Endothelial cell of umbilical vein (primary cell): Measurements from ENCODE around the gene TMEM47.

Experiments
- CTCF ChIP-seq, 2 donors: IDR thresholded peaks; 1 replicate in 1 of 2; 2 replicates in 1 of 2; pipeline ENCODE4 v1.5.1; 2011; ENCODE audit warnings: low read length in 2 of 2, mild to moderate bottlenecking in 2 of 2, moderate library complexity in 2 of 2, control low read depth in 1 of 2, inconsistent platforms in 1 of 2, low read depth in 1 of 2; ENCODE audit not compliant: insufficient read depth in 1 of 2; ENCODE audit errors: extremely low read depth in 1 of 2
- EZH2 ChIP-seq: IDR thresholded peaks from 2 replicates; pipeline ENCODE4 v1.6.1; 2012; ENCODE audit warnings: borderline replicate concordance, low read depth, mild to moderate bottlenecking, moderate library complexity, low read length, inconsistent platforms; ENCODE audit not compliant: severe bottlenecking
- FOS ChIP-seq: IDR thresholded peaks from 2 replicates; pipeline ENCODE4 v1.6.1; 2011; ENCODE audit warnings: mild to moderate bottlenecking, low read length, moderate library complexity, borderline replicate concordance; ENCODE audit not compliant: insufficient read depth
- GATA2 ChIP-seq: IDR thresholded peaks from 2 replicates; pipeline ENCODE4 v1.7.0; 2011; ENCODE audit warnings: low read depth, mild to moderate bottlenecking, moderate library complexity, mixed read lengths, low read length; ENCODE audit not compliant: insufficient read length, insufficient read depth
- JUN ChIP-seq: IDR thresholded peaks from 2 replicates; pipeline ENCODE4 v1.6.1; 2011; ENCODE audit warnings: borderline replicate concordance, low read depth; ENCODE audit not compliant: insufficient read length, insufficient read depth
- MAX ChIP-seq: IDR thresholded peaks from 2 replicates; pipeline ENCODE4 v1.6.1; 2011; ENCODE audit not compliant: insufficient read depth, insufficient read length
- MYC ChIP-seq: IDR thresholded peaks from one replicate; pipeline ENCODE4 v1.6.1; 2011; ENCODE audit warnings: mild to moderate bottlenecking, low read depth, low read length
- POLR2A ChIP-seq: IDR thresholded peaks from 2 replicates; pipeline ENCODE4 v1.6.1; 2012; ENCODE audit warnings: low read depth, mild to moderate bottlenecking, control low read depth, low read length
- POLR2AphosphoS5 ChIP-seq: IDR thresholded peaks from 2 replicates; pipeline ENCODE4 v1.6.1; 2012; ENCODE audit warnings: low read depth, mild to moderate bottlenecking, control low read depth, low read length, moderate library complexity; ENCODE audit not compliant: insufficient read depth

- TF ChIP-seq CTCF (IDR thresholded peaks at IDR 0.05; ENCODE audit: extremely low read depth in 1 of 2, insufficient read depth in 1 of 2, low read depth in 1 of 2, low read length in 2 of 2) = peak in 1 of 2 donors; percentile 10
- no peak for TF ChIP-seq POLR2A
- no peak for TF ChIP-seq EZH2
- no peak for TF ChIP-seq MAX
- TF ChIP-seq MYC = no peak
- no peak for TF ChIP-seq POLR2AphosphoS5
- no peak for TF ChIP-seq JUN
- no peak for TF ChIP-seq GATA2
- no peak for TF ChIP-seq FOS
These were observed 78.8 kb downstream of the TMEM47 start for GRCh38 chrX:34578237-34578636.
